HepG2 (cell line): ENCODE results near the gene PSMD6. TPM values are rescaled to one million over a fixed set of nuclear protein-coding genes. Genes with fewer than 3 reads are reported as not detected.

ENCODE experiments used
- ATAC-seq: fragments of 200-7000 bp; cut with Tn5 transposase; 3 replicates; pipeline ENCODE4 v1.9.1; 2020; ENCODE audit warnings: mild to moderate bottlenecking, moderate library complexity
- BruUV-seq: library from RNA; stranded (reverse); fragments of 400-500 nt; replicated peaks from 2 replicates; lab custom pipeline; 2021; lab: Mats Ljungman, UMichigan
- CTCF ChIA-PET: fragments of 300-600 bp; formaldehyde crosslinking; extraction: SDS; loops from one replicate; lab custom pipeline; 2021; ENCODE audit warnings: low total read pairs, inconsistent platforms, low intra/inter-chr PET ratio; lab: Yijun Ruan, JAX
- POLR2A ChIA-PET: fragments of 350-600 bp; sonication (Branson Sonifier 250); formaldehyde crosslinking; loops from one replicate; lab custom pipeline; 2020; ENCODE audit warnings: antibody characterized with exemption, inconsistent platforms; lab: Yijun Ruan, JAX
- DNase-seq: peaks from one replicate; pipeline ENCODE4 v3.0.0-alpha.2; 2015; ENCODE audit warnings: low spot score
- FAIRE-seq: peaks from 3 replicates; lab custom pipeline; 2011; peaks lifted over from hg19 to GRCh38; lab: Jason Lieb, UNC
- H2AFZ ChIP-seq: one replicate; pipeline ENCODE4 v1.6.1; 2011; ENCODE audit warnings: low read length, inconsistent platforms
- H3K27ac ChIP-seq: fragments of 300-600 bp; 3 replicates; pipeline ENCODE4 v1.8.0; 2011; ENCODE audit warnings: mixed run types, mild to moderate bottlenecking, mixed read lengths, low read length, inconsistent platforms; ENCODE audit not compliant: insufficient read depth; ENCODE audit errors: extremely low read length
- H3K27me3 ChIP-seq, 2 experiments: fragments of 200-600 bp in 1 of 2; 2 replicates in 1 of 2; 3 replicates in 1 of 2; pipeline versions ENCODE4 v1.6.0 to v1.8.0; 2011; ENCODE audit warnings: low read length in 2 of 2, mild to moderate bottlenecking in 2 of 2, moderate library complexity in 2 of 2, inconsistent platforms in 1 of 2; ENCODE audit not compliant: insufficient read depth in 2 of 2, control insufficient read depth in 1 of 2
- H3K36me3 ChIP-seq, 2 experiments: fragments of 200-600 bp in 1 of 2; replicated peaks in 1 of 2; 2 replicates in 1 of 2; 3 replicates in 1 of 2; pipeline versions ENCODE4 v1.5.1 to v1.8.0; 2011; ENCODE audit warnings: low read length in 2 of 2, inconsistent platforms in 1 of 2; ENCODE audit not compliant: insufficient read depth in 2 of 2, control insufficient read depth in 1 of 2
- H3K4me1 ChIP-seq: 2 replicates; pipeline ENCODE4 v1.5.1; 2012; ENCODE audit warnings: low read length, inconsistent platforms; ENCODE audit not compliant: insufficient read depth
- H3K4me2 ChIP-seq: 2 replicates; pipeline ENCODE4 v1.6.0; 2011; ENCODE audit warnings: low read depth, low read length, inconsistent platforms
- H3K4me3 ChIP-seq, 3 experiments: fragments of 200-600 bp in 1 of 3; sonication (generic), shearing (Covaris generic) in 1 of 3; replicated peaks in 1 of 3; 2 replicates each; pipeline ENCODE4 v1.5.1; 2011 to 2016; ENCODE audit warnings: low read length in 3 of 3, inconsistent platforms in 2 of 3, low read depth in 2 of 3, mild to moderate bottlenecking in 2 of 3, control low read depth in 1 of 3, mixed read lengths in 1 of 3; ENCODE audit not compliant: insufficient read depth in 1 of 3
- H3K79me2 ChIP-seq: one replicate; pipeline ENCODE4 v1.6.1; 2011; ENCODE audit warnings: low read length, inconsistent platforms; ENCODE audit not compliant: insufficient read depth
- H3K9ac ChIP-seq: 2 replicates; pipeline ENCODE4 v1.6.0; 2011; ENCODE audit warnings: mild to moderate bottlenecking, low read depth, low read length, inconsistent platforms; ENCODE audit not compliant: insufficient read depth
- H3K9me3 ChIP-seq: 2 replicates; pipeline ENCODE4 v1.5.1; 2012; ENCODE audit warnings: mild to moderate bottlenecking, low read length
- H4K20me1 ChIP-seq: 2 replicates; pipeline ENCODE4 v1.6.0; 2011; ENCODE audit warnings: inconsistent platforms, mild to moderate bottlenecking, low read length, moderate library complexity; ENCODE audit not compliant: insufficient read depth
- ATF7-NPFF ChIP-seq: sonication (generic); formaldehyde crosslinking; IDR thresholded peaks from 2 replicates; pipeline ENCODE4 v1.8.1; 2023; ENCODE audit warnings: mild to moderate bottlenecking, low read depth, missing genetic modification reagents, moderate library complexity
- CTCF ChIP-seq: sonication (generic); formaldehyde crosslinking; IDR thresholded peaks from 2 replicates; pipeline ENCODE4 v1.5.0; 2020; ENCODE audit warnings: mild to moderate bottlenecking, missing genetic modification reagents, moderate library complexity
- KAT2B ChIP-seq: fragments of 150-350 bp; IDR thresholded peaks from 2 replicates; pipeline ENCODE4 v1.6.1; 2014; ENCODE audit warnings: low read depth, low read length, borderline replicate concordance
- MAZ ChIP-seq, 2 experiments: sonication (generic) in 1 of 2; formaldehyde crosslinking in 1 of 2; IDR thresholded peaks; 2 replicates each; pipeline versions ENCODE4 v1.5.0 to v1.6.1; 2012 to 2020; ENCODE audit warnings: low read depth in 2 of 2, mild to moderate bottlenecking in 2 of 2, borderline replicate concordance in 1 of 2, improper control_type of control experiment in 1 of 2, low read length in 1 of 2, missing genetic modification reagents in 1 of 2, moderate library complexity in 1 of 2
- PPARG ChIP-seq: conservative IDR thresholded peaks from 2 replicates; pipeline ENCODE4 v1.6.1; 2016; ENCODE audit warnings: missing biosample characterization, missing genetic modification reagents
- REST ChIP-seq, 2 experiments: IDR thresholded peaks; 2 replicates each; pipeline ENCODE4 v1.6.1; 2011 to 2012; ENCODE audit warnings: low read length in 2 of 2, borderline replicate concordance in 1 of 2, low read depth in 1 of 2, mild to moderate bottlenecking in 1 of 2, moderate library complexity in 1 of 2
- SSRP1 ChIP-seq: IDR thresholded peaks from 2 replicates; pipeline ENCODE4 v1.6.1; 2016; ENCODE audit warnings: control low read depth
- TAF1 ChIP-seq: sonication (generic); formaldehyde crosslinking; IDR thresholded peaks from 2 replicates; pipeline ENCODE4 v1.4.0; 2020; ENCODE audit warnings: missing genetic modification reagents
- TGIF2 ChIP-seq: IDR thresholded peaks from 2 replicates; pipeline ENCODE4 v1.6.1; 2016; ENCODE audit warnings: control low read depth, missing compliant biosample characterization
- TMF1 ChIP-seq: sonication (generic); formaldehyde crosslinking; IDR thresholded peaks from 2 replicates; pipeline ENCODE4 v1.8.1; 2022; ENCODE audit warnings: low read depth, missing genetic modification reagents
- ZNF326 ChIP-seq: sonication (generic); formaldehyde crosslinking; IDR thresholded peaks from 2 replicates; pipeline ENCODE4 v1.4.0; 2020; ENCODE audit warnings: missing genetic modification reagents, borderline replicate concordance
- ZNF577 ChIP-seq: sonication (generic); formaldehyde crosslinking; IDR thresholded peaks from 2 replicates; pipeline ENCODE4 v1.4.0; 2020; ENCODE audit warnings: mild to moderate bottlenecking, low read depth, missing genetic modification reagents, borderline replicate concordance
- ZNF768 ChIP-seq: sonication (generic); formaldehyde crosslinking; IDR thresholded peaks from 2 replicates; pipeline ENCODE4 v1.4.0; 2020; ENCODE audit warnings: missing genetic modification reagents
- WGBS: methylation state at CpG from one replicate; pipeline ENCODE4 v1.1.6; 2017; ENCODE audit warnings: low lambda C conversion rate; 5-methylcytosine and 5-hydroxymethylcytosine counted together
- in situ Hi-C: cut with HindIII; loops from 2 replicates; pipeline ENCODE4 v1.10.0; 2017; ENCODE audit warnings: low pct_unique_long_range_greater_than_20kb; ENCODE audit not compliant: extremely low pct_ligation_motif_present
- intact Hi-C: fragments of 100-400 bp; cut with micrococcal nuclease; formaldehyde crosslinking; loops from one replicate; pipeline ENCODE4 v1.10.0; 2022; ENCODE audit not compliant: unreplicated experiment
- polyA plus RNA-seq, 8 experiments: library from polyadenylated mRNA; depleted of rRNA in 3 of 8; stranded (reverse) in 7 of 8; unstranded in 1 of 8; fragments of >200 nt; fragmentation: Illumina TruSeq in 4 of 8; extraction: Trizol in 4 of 8; gene quantifications; 2 replicates each; pipeline versions ENCODE4 v1.2.1 to v1.2.3, GENCODE V29; 2011 to 2016; ENCODE audit warnings: low read depth in 4 of 8, missing spikeins in 1 of 8, mixed read lengths in 1 of 8; ENCODE audit not compliant: insufficient read depth in 1 of 8
- total RNA-seq, 5 experiments: library from RNA; depleted of rRNA; stranded (reverse); fragments of >200 nt; fragmentation: Illumina TruSeq; extraction: Trizol; gene quantifications; 2 replicates each; pipeline ENCODE4 v1.2.3, GENCODE V29; 2016; ENCODE audit warnings: low read depth in 1 of 5

Gene PSMD6
- total and polyA plus RNA-seq, 2 of the 13 experiments (the other 11 are each of a cell fraction or from before 2014, with no cell fraction given): 36.8 to 117 TPM

- 0 out of 5 replicates have a peak, but pooled peaks cover 0 to 4% of the 10 kb centered on the region in 2 experiments for H3K27me3 ChIP-seq
- no peak overlapping the region for H3K27ac ChIP-seq
- no peak for DNase-seq
- H3K4me1 ChIP-seq: no peaks in the 10 kb centered on the region
- H3K4me3 ChIP-seq: no peak overlapping the region
- H3K36me3 ChIP-seq: no peaks in the 10 kb centered on the region
- FAIRE-seq: no peak
- H2AFZ ChIP-seq: no peak overlapping the region
- no TSS peak for BruUV-seq
- no peak overlapping the region for H3K4me2 ChIP-seq
- H3K79me2 ChIP-seq: no peaks in the 10 kb centered on the region
- H3K9ac ChIP-seq: no peak overlapping the region
- POLR2A ChIA-PET: no interaction called here
- WGBS: 0% methylated on average over 6 of the region's 6 CpGs
- in situ Hi-C loops (no loop called here), intact Hi-C loops (no loop called here)
- H3K9me3 ChIP-seq: no peaks in the 10 kb centered on the region
- H4K20me1 ChIP-seq: no peaks in the 10 kb centered on the region
- TF ChIP-seq KAT2B (0 out of 2 replicates have a peak, but pooled peaks have one; percentile 12), REST (IDR thresholded peaks at IDR 0.05; ENCODE audit: borderline replicate concordance in 1 of 2, low read depth in 1 of 2, low read length in 2 of 2) (no peak)
- no peak for ATAC-seq
- CTCF ChIA-PET: no interaction called here
These were observed 23.8 kb upstream of the PSMD6 start for GRCh38 chr3:64046996-64047594.

GRCh38 chr3:64046592-64046991 is 23.3 kb upstream of the PSMD6 start:
- CTCF ChIA-PET: no interaction called here
- H3K9me3 ChIP-seq: no peaks in the 10 kb centered on the region
- in situ Hi-C loops (no loop called here), intact Hi-C loops (no loop called here)
- no peak overlapping the region for H3K27ac ChIP-seq
- 3% methylated on average over 3 of the region's 3 CpGs for WGBS
- FAIRE-seq (no peak), DNase-seq (no peak), ATAC-seq (no peak)
- no peak overlapping the region for H3K9ac ChIP-seq
- no peaks in the 10 kb centered on the region for H3K79me2 ChIP-seq
- no peak overlapping the region for H3K4me2 ChIP-seq
- H3K4me1 ChIP-seq: no peaks in the 10 kb centered on the region
- H3K36me3 ChIP-seq: no peaks in the 10 kb centered on the region
- BruUV-seq: no TSS peak
- H3K4me3 ChIP-seq: no peak overlapping the region
- POLR2A ChIA-PET: no interaction called here
- no peak overlapping the region for H2AFZ ChIP-seq
- no peaks in the 10 kb centered on the region for H4K20me1 ChIP-seq
- H3K27me3 ChIP-seq: 0 out of 5 replicates have a peak, but pooled peaks cover 0 to 4% of the 10 kb centered on the region in 2 experiments
- TF ChIP-seq TMF1 (CRISPR knock-in tag): no peak
- no peak for TF ChIP-seq TAF1 (CRISPR knock-in tag)
- TF ChIP-seq PPARG (CRISPR knock-in tag): no peak
- no peak for TF ChIP-seq ZNF577 (CRISPR knock-in tag)
- no peak for TF ChIP-seq SSRP1 (CRISPR knock-in tag)
- no peak for TF ChIP-seq ZNF768 (CRISPR knock-in tag)
- TF ChIP-seq ZNF326 (CRISPR knock-in tag): no peak
- TF ChIP-seq MAZ (IDR thresholded peaks at IDR 0.05; ENCODE audit: borderline replicate concordance, low read depth, low read length): no peak
- TF ChIP-seq MAZ (CRISPR knock-in tag; IDR thresholded peaks at IDR 0.05; ENCODE audit: low read depth): no peak
- no peak for TF ChIP-seq CTCF (CRISPR knock-in tag)
- no peak for TF ChIP-seq ATF7-NPFF (CRISPR knock-in tag)
- no peak for TF ChIP-seq TGIF2 (CRISPR knock-in tag)
